Memory B cell (primary cell): ENCODE data around the gene TMEM184B.

Source experiments
- ATAC-seq: fragments of 150-1000 bp; cut with Tn5 transposase; 2 replicates; pipeline ENCODE4 v1.10.0; 2021; ENCODE audit warnings: low read depth, mild to moderate bottlenecking, moderate library complexity
- DNase-seq, 2 donors: peaks; one replicate each; pipeline ENCODE4 v3.0.0; 2022; ENCODE audit warnings: low spot score in 2 of 2
- H3K27ac Mint-ChIP-seq: one replicate; pipeline ENCODE4 v1.8.0; 2022; ENCODE audit warnings: mild to moderate bottlenecking, moderate library complexity, mixed read lengths
- H3K27me3 Mint-ChIP-seq: one replicate; pipeline ENCODE4 v1.8.0; 2022; ENCODE audit warnings: mixed read lengths
- H3K36me3 Mint-ChIP-seq: one replicate; pipeline ENCODE4 v1.8.0; 2022; ENCODE audit warnings: mild to moderate bottlenecking, mixed read lengths
- H3K4me1 Mint-ChIP-seq: one replicate; pipeline ENCODE4 v1.8.0; 2022; ENCODE audit warnings: mixed read lengths
- H3K4me3 Mint-ChIP-seq: one replicate; pipeline ENCODE4 v1.8.0; 2022; ENCODE audit warnings: mild to moderate bottlenecking, moderate library complexity, mixed read lengths
- H3K9me3 Mint-ChIP-seq: one replicate; pipeline ENCODE4 v1.8.0; 2022; ENCODE audit warnings: mixed read lengths

TMEM184B gene

GRCh38 chr22:38212442-38212841, 60.4 kb downstream of the TMEM184B start:
- no peak overlapping the region for H3K27ac Mint-ChIP-seq
- no peak for ATAC-seq
- no peak overlapping the region for H3K4me3 Mint-ChIP-seq
- DNase-seq: no peak
- no peaks in the 10 kb centered on the region for H3K9me3 Mint-ChIP-seq
- H3K27me3 Mint-ChIP-seq: no peaks in the 10 kb centered on the region
- no peaks in the 10 kb centered on the region for H3K36me3 Mint-ChIP-seq
- H3K4me1 Mint-ChIP-seq: peaks cover 19% of the 10 kb centered on the region

- Mint-ChIP-seq H3K36me3 (no peaks in the 10 kb centered on the region), H3K4me1 (peaks cover 19% of the 10 kb centered on the region), H3K9me3 (no peaks in the 10 kb centered on the region), H3K27ac (no peak overlapping the region), H3K4me3 (no peak overlapping the region), H3K27me3 (no peaks in the 10 kb centered on the region)
- ATAC-seq (no peak), DNase-seq (no peak)
Measured at GRCh38 chr22:38211556-38211955, 61.3 kb downstream of the TMEM184B start.

- no peak overlapping the region for H3K27ac Mint-ChIP-seq
- H3K4me3 Mint-ChIP-seq: no peak overlapping the region
Measured at GRCh38 chr22:38208551-38208968, 64.2 kb downstream of the TMEM184B start.

GRCh38 chr22:38207898-38208432, 64.8 kb downstream of the TMEM184B start:
- ATAC-seq: no peak
- no peak for DNase-seq
- Mint-ChIP-seq H3K27ac (no peak overlapping the region), H3K4me3 (no peak overlapping the region), H3K27me3 (no peaks in the 10 kb centered on the region), H3K4me1 (peaks cover 27% of the 10 kb centered on the region), H3K36me3 (no peaks in the 10 kb centered on the region), H3K9me3 (no peaks in the 10 kb centered on the region)

More at GRCh38 chr22:38208551-38208968, 64.2 kb downstream of the TMEM184B start:
- no peaks in the 10 kb centered on the region for H3K36me3 Mint-ChIP-seq
- no peaks in the 10 kb centered on the region for H3K27me3 Mint-ChIP-seq
- no peak for DNase-seq
- no peaks in the 10 kb centered on the region for H3K9me3 Mint-ChIP-seq
- no peak for ATAC-seq
- peaks cover 29% of the 10 kb centered on the region for H3K4me1 Mint-ChIP-seq

- H3K9me3 Mint-ChIP-seq: no peaks in the 10 kb centered on the region
- H3K27me3 Mint-ChIP-seq: no peaks in the 10 kb centered on the region
- H3K27ac Mint-ChIP-seq: peak overlapping the region; percentile 38
- no peak overlapping the region for H3K4me3 Mint-ChIP-seq
- no peak for DNase-seq
- H3K4me1 Mint-ChIP-seq: peaks cover 36% of the 10 kb centered on the region
- no peaks in the 10 kb centered on the region for H3K36me3 Mint-ChIP-seq
- ATAC-seq: no peak
Measured at GRCh38 chr22:38205261-38206128, 67.3 kb downstream of the TMEM184B start.

GRCh38 chr22:38204784-38205183, 68.0 kb downstream of the TMEM184B start:
- H3K9me3 Mint-ChIP-seq: no peaks in the 10 kb centered on the region
- peak in 1 of 2 donors; percentile 17 for DNase-seq
- H3K36me3 Mint-ChIP-seq: no peaks in the 10 kb centered on the region
- ATAC-seq: peak; percentile 42
- H3K4me3 Mint-ChIP-seq: no peak overlapping the region
- no peaks in the 10 kb centered on the region for H3K27me3 Mint-ChIP-seq
- H3K4me1 Mint-ChIP-seq: peaks cover 34% of the 10 kb centered on the region
- peak overlapping the region; percentile 22 for H3K27ac Mint-ChIP-seq

GRCh38 chr22:38203855-38204514, 68.8 kb downstream of the TMEM184B start:
- H3K36me3 Mint-ChIP-seq: no peaks in the 10 kb centered on the region
- peaks cover 38% of the 10 kb centered on the region for H3K4me1 Mint-ChIP-seq
- H3K27me3 Mint-ChIP-seq: no peaks in the 10 kb centered on the region
- no peak for ATAC-seq
- no peak for DNase-seq
- H3K4me3 Mint-ChIP-seq: peak overlapping the region; percentile 27
- H3K27ac Mint-ChIP-seq: peak overlapping the region; percentile 68
- H3K9me3 Mint-ChIP-seq: no peaks in the 10 kb centered on the region

- peak overlapping the region; percentile 88 for H3K4me3 Mint-ChIP-seq
- peak overlapping the region; percentile 73 for H3K27ac Mint-ChIP-seq
- no peak for ATAC-seq
- DNase-seq: peak in 1 of 2 donors; percentile 46
- H3K27me3 Mint-ChIP-seq: no peaks in the 10 kb centered on the region
- no peaks in the 10 kb centered on the region for H3K36me3 Mint-ChIP-seq
- peaks cover 34% of the 10 kb centered on the region for H3K4me1 Mint-ChIP-seq
- H3K9me3 Mint-ChIP-seq: no peaks in the 10 kb centered on the region
Measured at GRCh38 chr22:38203090-38203810, 69.6 kb downstream of the TMEM184B start.

GRCh38 chr22:38202437-38203089, 70.2 kb downstream of the TMEM184B start:
- H3K27me3 Mint-ChIP-seq: no peaks in the 10 kb centered on the region
- H3K36me3 Mint-ChIP-seq: no peaks in the 10 kb centered on the region
- peak overlapping the region; percentile 73 for H3K27ac Mint-ChIP-seq
- H3K4me3 Mint-ChIP-seq: peak overlapping the region; percentile 88
- ATAC-seq (peak; percentile 49), DNase-seq (peak; percentile 38 to 57)
- H3K9me3 Mint-ChIP-seq: no peaks in the 10 kb centered on the region
- H3K4me1 Mint-ChIP-seq: peaks cover 31% of the 10 kb centered on the region

- ATAC-seq (peak; percentile 72), DNase-seq (peak; percentile 66 to 67)
- Mint-ChIP-seq H3K4me3 (peak within 1 kb of the TSS; percentile 88), H3K9me3 (no peaks in the 10 kb centered on the region), H3K36me3 (no peaks in the 10 kb centered on the region), H3K27me3 (no peaks in the 10 kb centered on the region), H3K4me1 (peaks cover 31% of the 10 kb centered on the region), H3K27ac (peak within 1 kb of the TSS; percentile 73)
Measured at GRCh38 chr22:38201711-38202436, 70.9 kb downstream of the TMEM184B start, which contains the start of gene MAFF. MAFF (plus strand) TSS chr22:38201994; CDS start chr22:38213854, 11,860 bp downstream.

- ATAC-seq: no peak
- no peak for DNase-seq
Measured at GRCh38 chr22:38201371-38201710, 71.5 kb downstream of the TMEM184B start.

GRCh38 chr22:38199826-38200559, 72.8 kb downstream of the TMEM184B start:
- no peak for ATAC-seq
- no peaks in the 10 kb centered on the region for H3K9me3 Mint-ChIP-seq
- no peaks in the 10 kb centered on the region for H3K36me3 Mint-ChIP-seq
- DNase-seq: no peak
- H3K27me3 Mint-ChIP-seq: no peaks in the 10 kb centered on the region
- no peak overlapping the region for H3K4me3 Mint-ChIP-seq
- no peak overlapping the region for H3K27ac Mint-ChIP-seq
- H3K4me1 Mint-ChIP-seq: peaks cover 31% of the 10 kb centered on the region

More at GRCh38 chr22:38201371-38201710, 71.5 kb downstream of the TMEM184B start:
- H3K4me3 Mint-ChIP-seq: peak overlapping the region; percentile 73
- no peaks in the 10 kb centered on the region for H3K36me3 Mint-ChIP-seq
- H3K9me3 Mint-ChIP-seq: no peaks in the 10 kb centered on the region
- peaks cover 31% of the 10 kb centered on the region for H3K4me1 Mint-ChIP-seq
- no peaks in the 10 kb centered on the region for H3K27me3 Mint-ChIP-seq
- peak overlapping the region; percentile 56 for H3K27ac Mint-ChIP-seq
